Neutrophil (primary cell): ENCODE measurements around the gene B4GALT4.
"Not testable (repeated sequence)": the region's sequence is repeated elsewhere in the genome, so short reads cannot be mapped to it uniquely, and the experiment has no call there.

ENCODE experiments used
- H3K27ac ChIP-seq: fragments of 200-600 bp; sonication (generic); 2 replicates; pipeline ENCODE4 v1.5.1; 2016; ENCODE audit warnings: mild to moderate bottlenecking, moderate library complexity
- H3K27me3 ChIP-seq: fragments of 200-600 bp; sonication (generic); 2 replicates; pipeline ENCODE4 v1.6.0; 2016; ENCODE audit warnings: mild to moderate bottlenecking
- H3K36me3 ChIP-seq: fragments of 200-600 bp; sonication (generic); 2 replicates; pipeline ENCODE4 v1.5.1; 2017
- H3K4me1 ChIP-seq, 2 experiments: fragments of 200-600 bp in 1 of 2; sonication (generic) in 1 of 2; 1 replicate in 1 of 2; 2 replicates in 1 of 2; pipeline versions ENCODE4 v1.5.1 to v1.6.1; 2013 to 2016; ENCODE audit warnings: low read depth in 1 of 2, low read length in 1 of 2, mild to moderate bottlenecking in 1 of 2, moderate library complexity in 1 of 2; ENCODE audit not compliant: control insufficient read depth in 1 of 2, insufficient read depth in 1 of 2
- H3K4me3 ChIP-seq, 2 experiments: fragments of 200-600 bp in 1 of 2; sonication (generic) in 1 of 2; 1 replicate in 1 of 2; 2 replicates in 1 of 2; pipeline ENCODE4 v1.5.1; 2013 to 2016; ENCODE audit warnings: low read depth in 1 of 2, low read length in 1 of 2, mild to moderate bottlenecking in 1 of 2, moderate library complexity in 1 of 2
- H3K9me3 ChIP-seq: fragments of 200-600 bp; sonication (generic); 2 replicates; pipeline ENCODE4 v1.5.1; 2016
- TF ChIP-seq, protein P1 (sequence below): fragments of 200-600 bp; sonication (generic); IDR thresholded peaks from 2 replicates; pipeline ENCODE4 v1.5.1; 2016; ENCODE audit warnings: antibody characterized with exemption

The B4GALT4 gene

DNA sequence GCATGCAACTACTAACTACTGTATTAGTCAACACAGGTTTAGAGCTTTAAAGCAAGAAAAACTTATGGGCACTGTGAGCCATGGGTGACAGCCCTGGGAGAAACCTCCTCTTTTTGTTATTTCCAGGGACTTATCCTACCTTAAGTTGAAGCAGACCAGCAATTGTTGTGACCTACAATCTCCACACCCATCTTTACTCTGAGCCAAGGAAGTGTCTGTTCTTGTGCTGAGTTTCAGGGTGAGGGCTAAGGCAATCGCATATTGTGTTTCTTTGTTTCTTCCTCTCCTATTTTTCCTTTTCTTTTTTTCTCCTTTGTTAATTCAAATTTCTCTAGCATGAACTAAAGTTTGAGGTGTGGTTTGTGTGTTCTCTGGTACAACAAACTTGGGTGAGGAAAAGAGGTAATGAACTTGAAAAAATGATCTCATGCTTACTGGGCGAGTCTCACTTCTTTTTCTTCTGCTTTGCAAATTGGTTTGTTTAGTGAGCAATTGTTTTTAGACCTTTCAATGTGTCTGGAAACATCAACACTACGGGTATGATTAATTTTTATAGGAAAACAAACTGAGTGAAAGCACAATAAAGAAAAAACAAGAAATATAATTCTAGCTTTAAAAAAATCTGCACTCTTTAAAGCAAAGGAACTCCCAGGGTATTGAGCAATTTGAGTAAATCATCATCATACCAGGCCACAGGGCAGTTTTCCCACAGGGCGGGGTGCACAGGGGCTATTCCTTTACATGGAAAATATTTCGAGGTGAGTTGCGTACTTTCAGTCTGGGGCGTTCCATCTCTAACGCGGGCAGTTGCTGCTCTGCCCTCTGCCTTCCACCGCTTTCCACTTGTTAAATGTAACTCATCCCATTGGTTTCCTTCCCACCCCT, 64.6 kb downstream of the B4GALT4 start:
- Histone ChIP-seq H3K4me3 (no peak overlapping the region), H3K36me3 (no peaks in the 10 kb centered on the region), H3K27me3 (peaks cover 48% of the 10 kb centered on the region), H3K9me3 (no peaks in the 10 kb centered on the region), H3K27ac (no peak overlapping the region), H3K4me1 (no peaks in the 10 kb centered on the region)
- TF ChIP-seq, protein P1, sequence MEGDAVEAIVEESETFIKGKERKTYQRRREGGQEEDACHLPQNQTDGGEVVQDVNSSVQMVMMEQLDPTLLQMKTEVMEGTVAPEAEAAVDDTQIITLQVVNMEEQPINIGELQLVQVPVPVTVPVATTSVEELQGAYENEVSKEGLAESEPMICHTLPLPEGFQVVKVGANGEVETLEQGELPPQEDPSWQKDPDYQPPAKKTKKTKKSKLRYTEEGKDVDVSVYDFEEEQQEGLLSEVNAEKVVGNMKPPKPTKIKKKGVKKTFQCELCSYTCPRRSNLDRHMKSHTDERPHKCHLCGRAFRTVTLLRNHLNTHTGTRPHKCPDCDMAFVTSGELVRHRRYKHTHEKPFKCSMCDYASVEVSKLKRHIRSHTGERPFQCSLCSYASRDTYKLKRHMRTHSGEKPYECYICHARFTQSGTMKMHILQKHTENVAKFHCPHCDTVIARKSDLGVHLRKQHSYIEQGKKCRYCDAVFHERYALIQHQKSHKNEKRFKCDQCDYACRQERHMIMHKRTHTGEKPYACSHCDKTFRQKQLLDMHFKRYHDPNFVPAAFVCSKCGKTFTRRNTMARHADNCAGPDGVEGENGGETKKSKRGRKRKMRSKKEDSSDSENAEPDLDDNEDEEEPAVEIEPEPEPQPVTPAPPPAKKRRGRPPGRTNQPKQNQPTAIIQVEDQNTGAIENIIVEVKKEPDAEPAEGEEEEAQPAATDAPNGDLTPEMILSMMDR, result no peak

GRCh38 chr3:119173325-119173724, 67.4 kb downstream of the B4GALT4 start, which contains the start of gene UPK1B:
TSS of gene UPK1B (plus strand) at chr3:119173598. CDS start at chr3:119186742, 13,144 bp downstream.
- TF ChIP-seq, protein P1, result no peak
- H3K36me3 ChIP-seq, result no peaks in the 10 kb centered on the region

GRCh38 chr3:119170821-119171220, 69.9 kb downstream of the B4GALT4 start:
- no peak overlapping the region for H3K4me3 ChIP-seq
- peaks cover 44% of the 10 kb centered on the region for H3K27me3 ChIP-seq
- H3K27ac ChIP-seq, result no peak overlapping the region
- H3K36me3 ChIP-seq, result no peaks in the 10 kb centered on the region
- no peaks in the 10 kb centered on the region for H3K9me3 ChIP-seq
- no peaks in the 10 kb centered on the region for H3K4me1 ChIP-seq
- TF ChIP-seq, protein P1, result no peak

More at GRCh38 chr3:119173325-119173724, 67.4 kb downstream of the B4GALT4 start, which contains the start of gene UPK1B:
- Histone ChIP-seq H3K27ac (no peak within 1 kb of the TSS), H3K9me3 (no peaks in the 10 kb centered on the region), H3K4me1 (no peaks in the 10 kb centered on the region), H3K4me3 (no peak within 1 kb of the TSS), H3K27me3 (peaks cover 51% of the 10 kb centered on the region)

DNA sequence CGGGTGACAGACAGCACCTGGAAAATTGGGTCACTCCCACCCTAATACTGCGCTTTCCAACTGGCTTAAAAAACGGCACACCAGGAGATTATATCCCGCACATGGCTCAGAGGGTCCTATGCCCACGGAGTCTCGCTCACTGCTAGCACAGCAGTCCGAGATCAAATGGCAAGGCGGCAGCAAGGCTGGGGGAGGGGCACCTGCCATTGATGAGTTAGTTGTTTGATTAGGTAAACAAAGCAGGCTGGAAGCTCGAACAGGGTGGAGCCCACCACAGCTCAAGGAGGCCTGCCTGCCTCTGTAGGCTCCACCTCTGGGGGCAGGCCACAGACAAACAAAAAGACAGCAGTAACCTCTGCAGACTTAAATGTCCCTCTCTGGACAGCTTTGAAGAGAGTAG, 75.9 kb downstream of the B4GALT4 start:
- not testable (repeated sequence) for H3K27ac ChIP-seq, H3K36me3 ChIP-seq

More for the DNA sequence above, 75.9 kb downstream of the B4GALT4 start:
- H3K4me3 ChIP-seq, H3K4me1 ChIP-seq, H3K9me3 ChIP-seq, H3K27me3 ChIP-seq: not testable (repeated sequence)
